Measurements from ENCODE around the gene NMRK2. TPM values are rescaled to one million over a fixed set of nuclear protein-coding genes. Genes with fewer than 3 reads are reported as not detected.
"Not testable (repeated sequence)": the region's sequence is repeated elsewhere in the genome, so short reads cannot be mapped to it uniquely, and the experiment has no call there.

Gene NMRK2
- total RNA-seq, 1 experiment from 2014 or later: not detected

DNA sequence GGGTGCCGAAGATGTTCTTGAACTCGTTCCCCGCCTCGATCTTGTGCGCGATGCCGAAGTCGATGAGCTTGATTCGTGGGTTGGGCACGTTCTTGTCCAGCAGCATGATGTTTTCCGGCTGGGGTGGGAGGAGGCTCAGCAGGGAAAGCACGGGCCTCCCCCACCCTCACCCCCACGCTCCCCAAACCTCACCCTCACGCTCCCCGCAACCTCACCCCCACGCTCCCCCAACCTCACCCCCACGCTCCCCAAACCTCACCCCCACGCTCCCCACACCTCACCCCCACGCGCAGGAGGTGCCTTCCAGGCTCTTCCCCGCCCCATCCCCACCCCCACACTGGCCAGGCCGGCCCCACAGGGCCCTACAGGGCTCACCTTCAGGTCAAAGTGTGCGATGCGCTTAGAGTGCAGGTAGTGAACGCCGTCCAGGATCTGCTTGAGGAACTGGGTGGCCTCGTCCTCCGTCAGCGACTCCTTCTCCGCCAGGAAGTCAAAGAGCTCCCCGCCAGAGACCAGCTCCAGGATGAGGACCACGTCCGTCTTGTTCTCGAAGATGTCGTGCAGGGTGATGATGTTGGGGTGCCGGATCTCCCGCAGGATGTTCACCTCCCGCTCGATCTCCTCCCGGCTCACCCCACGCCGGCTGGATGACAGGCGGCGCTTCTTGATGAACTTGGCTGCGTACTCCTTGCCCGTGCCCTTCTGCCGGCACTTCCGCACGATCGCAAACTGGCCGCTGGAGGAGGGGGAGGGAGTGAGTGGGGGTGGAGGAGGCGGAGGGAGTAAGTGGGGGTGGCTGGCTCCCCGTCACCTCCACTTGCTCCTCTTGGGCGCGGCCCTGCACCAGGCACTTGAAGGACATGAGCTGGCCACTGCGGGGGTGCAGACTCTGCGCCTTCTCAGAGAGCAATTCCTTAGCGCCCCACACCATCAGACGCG, 31.7 kb downstream of the NMRK2 start:
- no peak for DNase-seq (ENCODE audit: low spot score)

GRCh38 chr19:3966051-3967017, 33.5 kb downstream of the NMRK2 start:
- DNase-seq (ENCODE audit: low spot score): no peak

- DNase-seq (ENCODE audit: low spot score): not testable (repeated sequence)
Measured at GRCh38 chr19:3967983-3968382, 35.1 kb downstream of the NMRK2 start.

DNA sequence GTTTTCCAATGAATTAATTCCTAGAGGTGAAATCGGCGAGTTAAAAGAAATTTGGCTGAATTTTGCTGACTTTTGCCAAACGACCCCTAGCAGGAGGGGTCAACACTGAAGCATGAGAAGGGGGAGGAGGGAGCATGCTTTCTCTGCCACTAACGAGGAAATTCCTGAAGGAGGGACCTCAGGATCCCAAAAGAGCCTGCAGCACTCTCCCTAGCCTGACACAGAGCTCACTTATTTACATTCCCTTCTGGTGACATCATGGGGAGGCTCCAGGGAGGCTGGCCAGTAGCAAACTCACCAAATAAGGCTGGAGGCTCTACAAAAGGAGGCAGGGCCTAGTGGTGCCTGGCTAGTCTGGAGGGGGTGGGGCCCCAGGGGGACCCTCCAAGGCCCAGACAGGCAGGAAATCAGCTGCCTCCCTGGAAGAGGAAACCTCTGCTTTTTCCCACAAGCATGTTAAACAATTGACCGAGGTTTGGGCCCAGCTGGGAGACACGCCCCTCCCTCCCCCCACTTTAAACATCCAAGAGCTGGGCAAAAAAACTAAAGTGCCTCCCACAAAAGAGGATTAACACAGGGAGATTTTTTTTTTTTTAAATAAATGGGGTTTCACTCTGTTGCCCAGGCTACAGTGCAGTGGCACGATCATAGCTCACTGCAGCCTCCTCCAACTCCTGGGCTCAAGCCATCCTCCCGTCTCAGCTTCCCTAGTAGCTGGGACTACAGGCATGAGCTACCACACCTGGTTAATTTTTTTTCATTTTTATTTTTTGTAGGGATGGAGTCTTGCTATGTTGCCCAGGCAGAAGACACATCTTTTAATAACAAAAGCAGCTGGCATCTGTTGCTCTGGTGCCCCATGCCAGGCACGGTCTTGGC, 35.9 kb downstream of the NMRK2 start:
- peak; percentile 97 for DNase-seq (ENCODE audit: low spot score)

DNA sequence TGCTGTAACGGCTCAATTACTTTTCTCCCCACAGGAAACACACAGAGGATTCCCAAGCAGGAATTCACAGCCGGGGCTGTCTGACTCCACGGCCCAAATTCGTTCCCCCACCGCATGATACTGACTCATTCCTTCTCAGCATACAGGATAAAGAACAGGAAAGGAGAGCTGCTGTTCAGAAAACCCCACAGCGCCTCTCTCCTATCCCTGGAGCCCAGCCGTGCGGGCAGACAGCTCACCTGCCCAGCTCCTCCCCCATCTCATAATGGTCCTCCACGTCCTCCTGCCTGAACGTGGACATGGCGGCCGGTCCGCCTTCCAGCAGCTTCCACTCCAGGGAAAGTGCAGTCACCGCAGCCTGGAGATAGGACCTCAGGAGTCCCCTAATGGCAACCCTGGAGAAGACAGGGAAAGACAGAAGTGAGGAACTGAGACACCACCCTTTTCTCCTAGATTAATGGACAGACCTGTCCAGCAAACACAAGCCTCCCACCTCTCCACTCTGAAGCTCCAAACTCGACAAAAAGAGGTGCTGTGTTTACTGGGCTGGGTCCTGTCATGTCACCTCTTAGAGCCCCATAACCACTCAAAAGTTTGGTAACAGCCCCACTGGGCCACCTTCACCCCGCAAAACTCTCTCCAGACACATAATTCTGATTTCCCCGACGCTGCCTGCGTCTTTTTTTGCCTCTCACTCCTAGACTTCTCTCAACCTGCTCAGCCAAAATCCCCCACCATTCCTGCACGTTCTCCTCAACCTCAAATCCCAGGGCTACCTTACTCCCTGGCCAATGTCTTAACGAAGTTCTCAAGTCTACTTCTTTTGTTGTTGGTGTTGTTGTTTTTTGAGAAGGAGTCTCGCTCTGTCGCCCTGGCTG, 36.8 kb downstream of the NMRK2 start:
- peak; percentile 59 for DNase-seq (ENCODE audit: low spot score)

DNA sequence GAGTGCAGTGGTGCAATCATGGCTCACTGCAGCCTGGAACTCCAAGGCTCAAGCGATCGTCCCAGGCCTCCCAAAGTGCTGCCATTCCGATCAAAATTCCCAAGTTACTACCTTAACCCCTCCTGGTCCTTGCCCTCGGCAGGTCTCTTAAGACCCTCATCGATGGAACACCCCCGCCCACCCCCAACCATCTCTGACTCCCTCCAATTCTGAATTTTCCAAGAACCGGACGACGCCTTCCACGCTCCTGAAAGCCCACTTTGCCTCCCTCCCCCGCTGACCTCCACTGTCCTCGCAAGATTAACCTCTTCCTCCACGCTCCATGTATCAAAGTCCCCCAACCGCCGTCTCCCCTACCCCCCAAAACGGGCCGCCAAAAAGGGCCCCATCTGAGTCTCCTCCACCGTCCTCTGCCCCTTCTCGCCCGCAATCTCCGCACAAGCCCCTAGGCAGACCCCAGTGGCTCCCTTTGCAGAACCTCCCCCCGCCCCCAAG, 37.5 kb downstream of the NMRK2 start:
- DNase-seq (ENCODE audit: low spot score): no peak

GRCh38 chr19:3970808-3971598, 38.1 kb downstream of the NMRK2 start, which contains the start of gene DAPK3:
TSS of gene DAPK3 (minus strand) at chr19:3971099. CDS start at chr19:3969735, 1,364 bp downstream.
- DNase-seq (ENCODE audit: low spot score): peak; percentile 96

GRCh38 chr19:3975144-3975543, 42.3 kb downstream of the NMRK2 start:
- DNase-seq (ENCODE audit: low spot score): no peak

- DNase-seq (ENCODE audit: low spot score): no peak
Measured at GRCh38 chr19:3975637-3976087, 42.8 kb downstream of the NMRK2 start.

- DNase-seq (ENCODE audit: low spot score): no peak
Measured at GRCh38 chr19:3976495-3977241, 43.8 kb downstream of the NMRK2 start.

- no peak for DNase-seq (ENCODE audit: low spot score)
Measured at GRCh38 chr19:3977242-3978143, 44.6 kb downstream of the NMRK2 start.

DNA sequence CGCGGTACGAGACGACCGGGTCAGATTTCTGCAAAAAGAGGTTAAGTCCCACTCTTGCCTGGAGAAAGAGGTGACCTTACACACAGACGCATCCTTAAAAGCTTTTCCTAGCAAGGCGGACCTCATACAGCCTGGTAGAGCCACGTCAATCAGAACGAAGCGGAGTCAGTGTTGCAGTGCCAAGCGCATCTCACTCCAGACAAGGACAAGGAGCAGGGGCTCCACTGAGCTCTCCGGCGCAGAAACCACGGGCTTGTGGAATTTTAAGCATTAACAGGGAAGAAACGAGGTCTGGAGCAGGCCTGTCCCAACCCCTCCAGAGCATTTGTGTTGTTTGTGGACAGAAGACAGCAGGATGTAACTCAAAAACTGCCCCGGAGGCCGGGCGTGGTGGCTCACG, 45.3 kb downstream of the NMRK2 start:
- DNase-seq (ENCODE audit: low spot score): no peak

GRCh38 chr19:3979289-3979673, 46.4 kb downstream of the NMRK2 start:
- DNase-seq (ENCODE audit: low spot score): no peak

- DNase-seq (ENCODE audit: low spot score): no peak
Measured at GRCh38 chr19:3979674-3980352, 46.9 kb downstream of the NMRK2 start.

- no peak for DNase-seq (ENCODE audit: low spot score)
Measured at GRCh38 chr19:3980353-3981251, 47.7 kb downstream of the NMRK2 start.

- no peak for DNase-seq (ENCODE audit: low spot score)
Measured at GRCh38 chr19:3981373-3981735, 48.5 kb downstream of the NMRK2 start.

Data from H4 (cell line).